Upper lobe of right lung (tissue), 1 donor: ENCODE data around the gene FRMD4A. TPM values are rescaled to one million over a fixed set of nuclear protein-coding genes. Genes with fewer than 3 reads are reported as not detected.

Experiments used
- ATAC-seq: fragments of 200-7000 bp; cut with Tn5 transposase; one replicate; pipeline ENCODE4 v1.9.1; 2020; ENCODE audit warnings: mild to moderate bottlenecking, moderate library complexity
- DNase-seq: peaks from one replicate; pipeline ENCODE4 v3.0.0-alpha.2; 2020
- H3K27ac ChIP-seq: fragments of 200-600 bp; one replicate; pipeline ENCODE4 v1.8.0; 2022
- H3K27me3 ChIP-seq: fragments of 200-600 bp; one replicate; pipeline ENCODE4 v1.8.0; 2022; ENCODE audit warnings: mild to moderate bottlenecking
- H3K36me3 ChIP-seq: fragments of 200-600 bp; one replicate; pipeline ENCODE4 v1.8.0; 2022
- H3K4me1 ChIP-seq: fragments of 200-600 bp; one replicate; pipeline ENCODE4 v1.8.0; 2022
- H3K4me3 ChIP-seq: fragments of 200-600 bp; one replicate; pipeline ENCODE4 v1.8.0; 2022; ENCODE audit warnings: mild to moderate bottlenecking
- H3K9me3 ChIP-seq: fragments of 200-600 bp; one replicate; pipeline ENCODE4 v1.8.0; 2022
- intact Hi-C: fragments of 100-400 bp; cut with DNase I; formaldehyde crosslinking; loops from one replicate; pipeline ENCODE4 v1.11.0; 2022
- total RNA-seq: library from RNA; stranded (reverse); fragmentation: NEBNext Ultra II Directional; extraction: Animal tissue kit (Norgen Biotek cat#: 25700); gene quantifications from one replicate; pipeline ENCODE4 v1.2.1, GENCODE V29; 2021
- TF ChIP-seq, protein P1 (sequence below): fragments of 200-600 bp; IDR thresholded peaks from one replicate; pipeline ENCODE4 v1.8.0; 2022; ENCODE audit warnings: antibody characterized with exemption
- donor health status: DM: no; HTN: yes; CAD: no; lungs with severe emphysema.

Gene FRMD4A
- total RNA-seq, 1 donor from 2014 or later, result 38.3 TPM

- DNase-seq (no peak), ATAC-seq (no peak)
- no peaks in the 10 kb centered on the region for H3K27me3 ChIP-seq
- TF ChIP-seq, protein P1, sequence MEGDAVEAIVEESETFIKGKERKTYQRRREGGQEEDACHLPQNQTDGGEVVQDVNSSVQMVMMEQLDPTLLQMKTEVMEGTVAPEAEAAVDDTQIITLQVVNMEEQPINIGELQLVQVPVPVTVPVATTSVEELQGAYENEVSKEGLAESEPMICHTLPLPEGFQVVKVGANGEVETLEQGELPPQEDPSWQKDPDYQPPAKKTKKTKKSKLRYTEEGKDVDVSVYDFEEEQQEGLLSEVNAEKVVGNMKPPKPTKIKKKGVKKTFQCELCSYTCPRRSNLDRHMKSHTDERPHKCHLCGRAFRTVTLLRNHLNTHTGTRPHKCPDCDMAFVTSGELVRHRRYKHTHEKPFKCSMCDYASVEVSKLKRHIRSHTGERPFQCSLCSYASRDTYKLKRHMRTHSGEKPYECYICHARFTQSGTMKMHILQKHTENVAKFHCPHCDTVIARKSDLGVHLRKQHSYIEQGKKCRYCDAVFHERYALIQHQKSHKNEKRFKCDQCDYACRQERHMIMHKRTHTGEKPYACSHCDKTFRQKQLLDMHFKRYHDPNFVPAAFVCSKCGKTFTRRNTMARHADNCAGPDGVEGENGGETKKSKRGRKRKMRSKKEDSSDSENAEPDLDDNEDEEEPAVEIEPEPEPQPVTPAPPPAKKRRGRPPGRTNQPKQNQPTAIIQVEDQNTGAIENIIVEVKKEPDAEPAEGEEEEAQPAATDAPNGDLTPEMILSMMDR, result no peak
- H3K4me1 ChIP-seq, result no peaks in the 10 kb centered on the region
- H3K36me3 ChIP-seq, result no peaks in the 10 kb centered on the region
- intact Hi-C loops, result no loop called here
- no peak overlapping the region for H3K4me3 ChIP-seq
- H3K27ac ChIP-seq, result no peak overlapping the region
- H3K9me3 ChIP-seq, result no peaks in the 10 kb centered on the region
Measured at GRCh38 chr10:14365266-14365665, 34.5 kb upstream of the FRMD4A start.

DNA sequence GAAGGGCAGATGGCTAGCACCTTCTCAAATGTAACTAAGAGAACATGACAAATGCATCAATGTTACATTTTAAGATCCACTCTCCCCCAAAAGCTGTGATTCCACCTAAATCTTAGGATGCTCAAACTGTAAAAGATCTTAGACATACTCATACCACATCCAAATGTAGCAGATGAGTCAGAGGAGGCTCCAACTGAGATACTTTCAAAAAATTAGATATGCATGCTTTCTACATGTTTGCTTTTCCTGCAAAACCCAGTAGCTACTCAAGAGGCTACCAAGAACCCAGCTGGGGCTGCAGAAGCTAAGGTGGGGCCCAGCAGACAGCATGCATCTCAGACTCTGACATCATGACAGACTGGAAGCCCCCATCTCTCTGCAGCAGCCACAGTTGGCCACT is 31.4 kb upstream of the FRMD4A start:
- DNase-seq (no peak), ATAC-seq (no peak)

GRCh38 chr10:14360961-14361360 is 30.2 kb upstream of the FRMD4A start:
- H3K4me1 ChIP-seq, result no peaks in the 10 kb centered on the region
- no peaks in the 10 kb centered on the region for H3K27me3 ChIP-seq
- no peaks in the 10 kb centered on the region for H3K36me3 ChIP-seq
- DNase-seq, result no peak
- intact Hi-C loops, result no loop called here
- H3K27ac ChIP-seq, result no peak overlapping the region
- ATAC-seq, result no peak
- no peaks in the 10 kb centered on the region for H3K9me3 ChIP-seq
- TF ChIP-seq, protein P1, result no peak
- no peak overlapping the region for H3K4me3 ChIP-seq

More for the DNA sequence above, 31.4 kb upstream of the FRMD4A start:
- no peak overlapping the region for H3K4me3 ChIP-seq
- no peak overlapping the region for H3K27ac ChIP-seq
- TF ChIP-seq, protein P1, result no peak
- H3K36me3 ChIP-seq, result no peaks in the 10 kb centered on the region
- no peaks in the 10 kb centered on the region for H3K27me3 ChIP-seq
- no peaks in the 10 kb centered on the region for H3K9me3 ChIP-seq
- H3K4me1 ChIP-seq, result no peaks in the 10 kb centered on the region
- intact Hi-C loops, result no loop called here

GRCh38 chr10:14360515-14360914 is 29.8 kb upstream of the FRMD4A start:
- no peaks in the 10 kb centered on the region for H3K4me1 ChIP-seq
- no peaks in the 10 kb centered on the region for H3K9me3 ChIP-seq
- no peak overlapping the region for H3K27ac ChIP-seq
- no peak overlapping the region for H3K4me3 ChIP-seq
- TF ChIP-seq, protein P1, result no peak
- ATAC-seq (no peak), DNase-seq (no peak)
- H3K36me3 ChIP-seq, result no peaks in the 10 kb centered on the region
- intact Hi-C loops, result no loop called here
- no peaks in the 10 kb centered on the region for H3K27me3 ChIP-seq

GRCh38 chr10:14358886-14359573 is 28.3 kb upstream of the FRMD4A start:
- no peak overlapping the region for H3K4me3 ChIP-seq
- DNase-seq, result no peak
- no peak overlapping the region for H3K27ac ChIP-seq
- H3K36me3 ChIP-seq, result no peaks in the 10 kb centered on the region
- no peaks in the 10 kb centered on the region for H3K27me3 ChIP-seq
- TF ChIP-seq, protein P1, result no peak
- H3K9me3 ChIP-seq, result no peaks in the 10 kb centered on the region
- ATAC-seq, result no peak
- intact Hi-C loops, result no loop called here
- no peaks in the 10 kb centered on the region for H3K4me1 ChIP-seq

GRCh38 chr10:14356921-14357320 is 26.2 kb upstream of the FRMD4A start:
- H3K27ac ChIP-seq, result no peak overlapping the region
- DNase-seq (no peak), ATAC-seq (no peak)
- no peaks in the 10 kb centered on the region for H3K4me1 ChIP-seq
- H3K4me3 ChIP-seq, result no peak overlapping the region
- H3K36me3 ChIP-seq, result no peaks in the 10 kb centered on the region
- no peaks in the 10 kb centered on the region for H3K9me3 ChIP-seq
- TF ChIP-seq, protein P1, result no peak
- H3K27me3 ChIP-seq, result no peaks in the 10 kb centered on the region
- intact Hi-C loops, result no loop called here
